ENCODE data around the gene CD207. TPM values are rescaled to one million over a fixed set of nuclear protein-coding genes. Genes with fewer than 3 reads are reported as not detected.

CD207 gene
- total RNA-seq, 2 donors from 2014 or later, result 0.21 TPM; not detected in 1

- no peak for TF ChIP-seq CTCF (IDR thresholded peaks at IDR 0.05)
- Histone ChIP-seq H3K4me1 (no peaks in the 10 kb centered on the region), H3K27ac (no peak overlapping the region), H3K27me3 (no peaks in the 10 kb centered on the region), H3K36me3 (no peaks in the 10 kb centered on the region), H3K4me3 (no peak overlapping the region), H3K9me3 (no peaks in the 10 kb centered on the region), H3K9ac (ENCODE audit: low read depth in 2 of 2, low read length in 2 of 2) (no peak overlapping the region)
- intact Hi-C loops (cut with DNase I), result no loop called here
- no peak for DNase-seq
Observed at GRCh38 chr2:70828914-70829824, 6.4 kb downstream of the CD207 start.

DNA sequence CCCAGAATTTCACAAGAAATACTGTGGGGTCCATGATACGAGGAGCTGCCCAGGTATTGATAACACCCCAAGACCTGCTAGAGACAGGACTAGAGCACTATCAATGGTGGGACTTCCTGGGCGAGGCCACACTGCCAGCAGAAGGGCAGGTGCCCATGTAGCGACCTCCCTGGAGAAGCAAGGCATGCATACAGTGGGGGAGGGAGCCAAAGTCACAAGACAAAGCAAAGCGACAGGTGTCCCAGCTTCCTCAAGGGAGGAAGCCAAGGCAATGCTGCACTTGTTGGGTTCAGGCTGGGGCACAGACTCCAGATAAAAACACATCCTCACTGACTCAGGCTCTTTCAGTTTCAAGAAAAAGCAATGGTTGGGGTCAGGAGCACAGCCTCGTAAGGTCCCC lies 7.5 kb downstream of the CD207 start:
- H3K4me1 ChIP-seq, result no peaks in the 10 kb centered on the region
- intact Hi-C loops (cut with DNase I), result no loop called here
- DNase-seq, result no peak
- H3K27me3 ChIP-seq, result no peaks in the 10 kb centered on the region
- H3K9me3 ChIP-seq, result no peaks in the 10 kb centered on the region
- H3K9ac ChIP-seq (ENCODE audit: low read depth in 2 of 2, low read length in 2 of 2), result no peak overlapping the region
- H3K27ac ChIP-seq, result no peak overlapping the region
- TF ChIP-seq CTCF (IDR thresholded peaks at IDR 0.05), result no peak
- no peaks in the 10 kb centered on the region for H3K36me3 ChIP-seq
- H3K4me3 ChIP-seq, result no peak overlapping the region

DNA sequence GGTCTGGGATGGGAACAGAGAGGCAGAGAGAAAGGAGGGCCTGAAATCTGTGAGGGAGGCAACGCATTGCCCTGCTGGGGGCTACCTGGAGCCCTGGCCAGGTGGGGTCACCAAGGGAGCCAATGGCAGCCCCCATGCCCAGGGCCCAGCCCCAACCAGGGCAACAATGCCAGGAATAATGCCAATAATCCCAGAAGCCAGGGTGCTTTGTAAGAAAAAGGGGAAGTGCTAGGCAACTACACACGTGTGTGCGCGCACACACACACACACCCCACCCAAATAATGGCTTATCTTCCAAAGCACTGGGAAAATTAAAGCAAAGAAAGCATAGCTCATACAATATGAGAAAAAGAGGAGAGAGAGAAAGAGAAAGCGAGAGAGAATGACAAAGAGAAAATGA lies 8.2 kb downstream of the CD207 start:
- Histone ChIP-seq H3K27ac (no peak overlapping the region), H3K4me1 (no peaks in the 10 kb centered on the region), H3K36me3 (no peaks in the 10 kb centered on the region), H3K9ac (ENCODE audit: low read depth in 2 of 2, low read length in 2 of 2) (no peak overlapping the region), H3K27me3 (no peaks in the 10 kb centered on the region), H3K9me3 (no peaks in the 10 kb centered on the region), H3K4me3 (no peak overlapping the region)
- no peak for TF ChIP-seq CTCF (IDR thresholded peaks at IDR 0.05)
- DNase-seq, result no peak
- intact Hi-C loops (cut with DNase I), result no loop called here

GRCh38 chr2:70826696-70827350 lies 8.8 kb downstream of the CD207 start:
- H3K36me3 ChIP-seq, result no peaks in the 10 kb centered on the region
- no peak overlapping the region for H3K9ac ChIP-seq (ENCODE audit: low read depth in 2 of 2, low read length in 2 of 2)
- no peak overlapping the region for H3K27ac ChIP-seq
- H3K4me1 ChIP-seq, result no peaks in the 10 kb centered on the region
- no peak overlapping the region for H3K4me3 ChIP-seq
- intact Hi-C loops (cut with DNase I), result no loop called here
- no peak for TF ChIP-seq CTCF (IDR thresholded peaks at IDR 0.05)
- DNase-seq, result no peak
- no peaks in the 10 kb centered on the region for H3K9me3 ChIP-seq
- no peaks in the 10 kb centered on the region for H3K27me3 ChIP-seq

- DNase-seq, result no peak
- no peak for TF ChIP-seq CTCF (IDR thresholded peaks at IDR 0.05)
- no peak overlapping the region for H3K27ac ChIP-seq
- no peak overlapping the region for H3K9ac ChIP-seq (ENCODE audit: low read depth in 2 of 2, low read length in 2 of 2)
- intact Hi-C loops (cut with DNase I), result no loop called here
- H3K9me3 ChIP-seq, result no peaks in the 10 kb centered on the region
- no peaks in the 10 kb centered on the region for H3K27me3 ChIP-seq
- no peaks in the 10 kb centered on the region for H3K36me3 ChIP-seq
- H3K4me1 ChIP-seq, result no peaks in the 10 kb centered on the region
- no peak overlapping the region for H3K4me3 ChIP-seq
Observed at GRCh38 chr2:70823249-70823648, 12.4 kb downstream of the CD207 start.

Measured in colonic mucosa (tissue), 4 donors.